Activated CD8-positive, alpha-beta memory T cell treated with anti-CD3 and anti-CD28 coated beads for 36 hours (primary cell): ENCODE measurements around the gene SLC9A9. TPM values are rescaled to one million over a fixed set of nuclear protein-coding genes. Genes with fewer than 3 reads are reported as not detected.

Experiments used
- CTCF ChIA-PET: fragments of 350-600 bp; sonication (Branson Sonifier 250); formaldehyde crosslinking; loops from one replicate; lab custom pipeline; 2021; ENCODE audit warnings: antibody characterized with exemption; lab: Charles Lee
- POLR2A ChIA-PET: fragments of 350-600 bp; sonication (Branson Sonifier 250); formaldehyde crosslinking; loops from one replicate; lab custom pipeline; 2021; ENCODE audit warnings: antibody characterized with exemption; lab: Charles Lee
- total RNA-seq, 2 experiments: library from RNA; stranded (reverse); gene quantifications; one replicate each; pipeline ENCODE4 v1.2.3, GENCODE V29; 2021

The SLC9A9 gene
- total RNA-seq, 2 experiments from 2014 or later = 1.0 TPM

DNA sequence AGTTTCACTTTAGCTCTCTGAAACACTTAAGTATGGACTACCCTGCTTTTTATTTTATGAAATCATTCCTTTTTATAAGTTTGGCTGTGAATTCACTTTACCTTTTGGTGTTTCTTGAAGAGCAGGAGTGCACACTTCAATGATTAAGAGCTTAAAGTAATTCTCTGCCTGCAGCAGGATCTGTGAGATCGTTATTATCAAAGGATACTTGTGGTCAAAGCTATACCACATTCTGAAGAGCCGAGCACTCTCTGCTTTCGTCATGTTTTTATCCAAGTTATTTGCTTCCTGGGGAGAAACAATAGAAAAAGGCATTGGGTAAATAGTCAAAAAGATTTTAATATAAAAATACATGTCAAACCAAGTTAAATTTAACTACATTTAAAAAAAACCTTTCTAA, 485.0 kb downstream of the SLC9A9 start:
- ChIA-PET CTCF (interaction anchor here (1.6 kb wide), 1 partner anchor 10 kb away, joined by 3 read pairs; no protein-coding TSS in a partner anchor), POLR2A (no interaction called here)

DNA sequence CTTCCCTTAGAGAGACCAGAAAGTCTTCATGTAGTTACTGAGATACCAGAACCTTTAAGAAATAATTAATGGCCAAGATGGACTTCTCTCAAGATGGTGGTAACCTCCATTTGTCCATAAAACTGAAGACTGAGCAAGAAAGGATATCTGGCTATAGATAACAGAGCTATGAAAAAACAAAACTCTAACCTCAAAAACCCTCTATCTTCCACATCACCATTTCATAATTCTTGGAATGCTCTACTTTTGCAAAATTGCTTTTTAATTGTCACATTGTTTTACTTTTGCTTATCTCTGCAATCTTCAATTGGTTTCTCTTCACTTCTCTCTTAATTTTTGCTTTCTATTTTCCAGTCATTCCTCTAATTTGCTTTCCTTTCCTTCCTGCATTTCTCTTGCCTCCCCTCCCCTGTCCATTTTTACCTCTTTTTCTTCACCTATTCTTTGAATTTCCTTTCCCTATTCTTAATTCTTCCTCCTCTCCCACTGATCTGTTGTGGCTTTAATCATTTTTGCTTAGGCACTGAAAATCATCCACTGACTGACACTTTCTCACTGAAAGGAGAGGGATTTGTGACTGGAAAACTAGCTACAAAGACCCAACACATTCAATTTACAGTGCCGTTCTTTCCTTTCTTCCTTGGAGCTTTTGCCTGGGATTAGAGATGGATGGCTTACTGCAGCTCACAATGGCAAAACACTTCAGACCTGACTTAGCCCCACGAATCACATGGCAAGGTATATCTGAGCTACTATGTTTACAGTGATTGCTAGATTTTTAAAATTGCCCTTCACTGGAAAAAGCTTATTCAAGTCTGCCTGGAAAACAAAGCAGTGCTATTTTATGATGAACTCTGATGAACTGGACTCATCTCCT, 485.9 kb downstream of the SLC9A9 start:
- CTCF ChIA-PET = interaction anchor here (1.6 kb wide), 1 partner anchor 9 kb away, joined by 3 read pairs; no protein-coding TSS in a partner anchor
- POLR2A ChIA-PET = no interaction called here

DNA sequence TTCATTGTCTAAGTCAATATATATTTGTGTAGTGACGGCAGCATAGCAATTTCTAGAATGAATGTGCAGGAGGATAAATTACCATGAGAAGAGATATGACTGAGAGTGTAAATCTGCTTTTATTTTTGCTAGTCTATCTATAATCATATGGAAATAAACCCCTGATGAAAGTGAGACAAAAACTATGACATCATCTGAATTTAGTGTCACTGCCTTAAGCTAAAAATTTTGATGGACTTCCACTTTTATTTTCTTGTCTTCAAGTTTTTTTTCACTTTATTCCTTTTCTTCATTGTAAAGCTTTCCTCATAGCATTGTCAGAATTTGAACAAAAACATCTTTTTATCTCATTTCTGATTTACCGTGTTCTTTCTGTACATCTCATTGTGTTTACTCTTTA, 486.7 kb downstream of the SLC9A9 start:
- POLR2A ChIA-PET = no interaction called here
- CTCF ChIA-PET = no interaction called here

DNA sequence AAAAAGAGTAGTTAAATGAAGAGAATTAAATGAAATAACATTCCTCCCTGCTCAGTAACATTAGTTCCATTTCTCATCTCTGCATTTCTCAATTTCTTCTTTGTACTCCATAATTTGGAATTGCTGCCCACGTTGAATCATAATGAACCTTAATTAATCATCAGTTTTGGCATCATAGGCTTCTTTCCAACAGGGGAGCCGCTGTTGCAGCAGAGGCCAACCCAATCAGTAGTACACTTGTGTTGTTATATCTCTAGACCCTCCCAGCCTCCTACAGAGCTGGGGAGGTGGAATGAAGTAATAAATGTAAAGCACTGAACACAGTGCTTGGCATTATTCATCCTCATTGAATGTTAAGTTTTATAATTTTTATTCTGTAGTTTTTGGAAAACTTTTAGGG, 488.0 kb downstream of the SLC9A9 start:
- POLR2A ChIA-PET = no interaction called here

DNA sequence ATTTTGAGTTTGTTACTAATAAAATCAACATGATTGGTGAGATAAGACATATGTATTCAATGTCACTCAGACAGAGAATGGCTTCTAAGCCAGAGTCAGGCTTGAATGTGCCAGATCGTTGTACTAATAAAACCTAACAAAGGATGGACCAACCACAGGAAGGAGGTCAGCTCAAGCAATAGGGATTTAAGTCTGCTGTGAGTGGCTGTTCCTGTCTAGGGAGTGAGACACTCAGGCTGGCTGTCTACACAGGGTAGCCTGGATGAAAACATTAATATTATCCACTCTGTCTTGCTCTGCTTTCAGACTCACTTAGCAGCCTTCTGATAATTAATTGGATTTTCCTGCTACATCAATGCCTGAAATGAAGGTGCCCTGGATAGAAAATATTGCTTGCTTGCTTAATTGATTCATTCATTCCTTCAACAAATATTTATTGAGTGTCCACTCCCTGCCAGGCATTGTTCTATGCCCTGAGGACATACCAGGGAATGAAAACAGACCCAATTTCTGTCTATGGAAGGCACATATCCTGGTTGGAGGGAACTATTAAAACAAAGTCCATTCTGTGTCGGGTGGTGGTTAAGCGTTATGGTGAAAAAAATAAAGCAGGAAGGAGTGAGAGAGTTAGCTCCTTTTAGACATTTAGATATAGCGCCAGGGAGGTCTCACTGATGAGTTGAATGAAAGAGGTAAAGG, 489.3 kb downstream of the SLC9A9 start:
- ChIA-PET CTCF (no interaction called here), POLR2A (no interaction called here)

More for the DNA sequence above, 488.0 kb downstream of the SLC9A9 start:
- CTCF ChIA-PET = no interaction called here

DNA sequence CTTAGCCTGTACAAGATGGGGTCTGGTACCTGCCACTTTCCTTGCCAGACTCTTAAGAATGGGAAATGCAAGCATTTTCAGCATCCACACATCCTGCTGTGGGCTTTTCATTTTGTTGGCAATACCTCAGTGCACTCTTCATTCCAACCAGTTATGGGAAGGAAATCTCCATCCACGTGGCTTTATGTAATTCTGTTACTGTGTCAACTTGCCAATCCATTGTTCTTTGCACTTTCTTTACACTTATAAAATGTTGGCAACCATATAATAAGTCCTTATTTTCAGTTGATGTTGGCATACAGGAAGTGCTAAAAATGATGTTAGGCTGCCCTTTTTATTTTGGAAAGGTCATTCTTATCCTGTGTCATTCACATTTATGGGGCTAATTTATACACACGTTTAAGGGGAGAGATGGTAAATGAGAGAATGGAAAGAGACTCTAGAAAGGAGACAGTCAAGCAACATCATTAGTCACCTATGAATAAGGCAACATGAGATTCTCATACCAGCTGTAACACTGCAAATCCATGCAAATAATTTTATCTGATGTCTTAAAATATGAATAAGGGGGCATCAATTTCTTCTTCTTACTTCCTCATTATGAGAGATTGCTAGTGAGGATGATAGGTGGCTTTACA, 490.0 kb downstream of the SLC9A9 start:
- CTCF ChIA-PET = no interaction called here
- POLR2A ChIA-PET = no interaction called here

DNA sequence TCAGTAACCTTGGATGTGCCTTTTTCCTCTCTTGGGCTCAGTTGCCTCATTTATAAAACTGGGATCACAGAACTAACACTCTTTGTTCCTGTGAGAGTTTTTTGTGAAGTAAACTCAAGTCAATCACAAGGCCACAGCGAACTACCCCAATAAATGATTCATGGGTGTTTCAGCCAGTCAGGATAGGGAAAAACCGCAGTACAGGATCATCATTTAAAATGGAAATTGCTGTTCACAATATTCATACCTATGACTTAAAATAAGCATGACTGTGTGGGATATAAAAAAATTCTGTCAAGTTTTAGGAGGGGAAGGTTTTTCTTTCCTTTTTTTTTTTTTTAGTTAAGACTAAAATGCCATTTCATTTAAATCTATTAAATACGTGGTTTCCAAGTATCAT, 490.6 kb downstream of the SLC9A9 start:
- ChIA-PET POLR2A (no interaction called here), CTCF (no interaction called here)

DNA sequence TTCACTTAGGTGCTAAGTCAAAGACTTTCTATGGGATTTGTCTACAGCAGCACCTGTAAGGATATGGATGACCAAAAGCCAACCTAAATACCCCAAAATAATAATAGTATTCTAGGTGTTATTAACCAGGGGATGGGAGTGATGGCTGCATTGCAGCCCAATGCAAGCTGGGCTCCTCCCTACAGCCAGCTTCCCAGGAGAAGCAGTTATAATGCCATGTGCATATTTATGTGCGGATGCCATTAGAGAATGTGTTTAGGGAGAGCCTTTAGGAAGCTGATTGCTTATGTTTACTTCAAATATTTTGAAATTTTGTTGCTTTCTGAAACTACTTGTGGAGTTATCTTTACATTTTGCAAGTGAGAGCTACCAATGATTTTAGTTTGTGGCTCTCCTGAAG, 491.4 kb downstream of the SLC9A9 start:
- ChIA-PET CTCF (no interaction called here), POLR2A (no interaction called here)

DNA sequence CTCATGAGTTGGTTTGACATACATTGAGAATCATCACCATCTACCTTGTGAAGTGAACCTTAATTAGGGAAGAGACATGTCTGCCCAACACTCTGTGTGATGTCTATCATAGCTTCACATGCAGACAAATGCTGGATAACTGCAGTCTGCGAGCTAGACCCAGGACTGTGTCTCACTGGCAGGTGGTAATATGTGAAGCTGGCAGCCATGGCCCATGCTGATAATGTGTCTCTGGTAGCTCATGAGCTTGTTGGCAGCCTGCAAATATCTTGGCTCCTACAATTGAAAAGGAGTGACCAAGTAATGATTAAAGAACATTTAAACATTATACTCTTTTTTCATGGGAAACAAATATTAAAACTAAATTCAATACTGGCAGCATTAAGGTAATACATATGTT, 493.9 kb downstream of the SLC9A9 start:
- ChIA-PET CTCF (interaction anchor here (1.5 kb wide), 1 partner anchor 9 kb away, joined by 3 read pairs; no protein-coding TSS in a partner anchor), POLR2A (interaction anchor here (0.5 kb wide), 1 partner anchor 264 kb away, joined by 4 read pairs; no protein-coding TSS in a partner anchor)

DNA sequence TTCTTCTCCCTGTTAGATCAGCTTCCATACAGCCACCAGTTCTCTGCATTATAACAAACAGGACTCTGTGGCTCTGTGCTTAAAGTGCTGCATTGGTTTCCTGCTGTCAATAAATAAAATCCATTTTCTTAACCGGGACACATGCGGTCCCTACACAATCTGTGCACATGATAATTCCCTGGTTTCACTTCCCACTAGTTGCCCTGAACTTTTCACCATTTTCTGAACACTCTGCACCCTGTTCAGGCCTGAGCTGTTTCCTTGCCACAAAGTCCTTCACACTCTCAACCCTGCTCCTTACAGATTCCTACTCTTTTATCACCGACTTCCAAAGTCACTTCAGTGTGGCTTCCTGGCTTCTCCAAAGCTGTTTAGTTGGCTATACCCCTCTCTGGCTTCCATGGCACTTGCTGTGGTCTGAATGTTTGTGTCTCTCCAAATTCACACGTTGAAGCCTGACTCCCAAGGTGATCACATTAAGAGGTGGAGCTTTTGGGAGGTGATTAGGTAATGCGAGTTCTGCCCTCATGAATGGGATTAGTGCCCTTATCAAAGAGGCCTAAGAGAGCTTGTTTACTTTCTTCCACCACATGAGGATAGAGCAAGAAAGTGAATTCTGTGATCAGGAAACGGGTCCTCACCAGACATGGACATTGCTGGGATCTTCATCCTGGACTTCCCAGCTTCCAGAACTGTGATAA, 495.3 kb downstream of the SLC9A9 start:
- ChIA-PET CTCF (interaction anchor here (0.7 to 1.5 kb wide), 3 partner anchors 10 to 232 kb away, joined by 3 read pairs; no protein-coding TSS in a partner anchor), POLR2A (no interaction called here)

DNA sequence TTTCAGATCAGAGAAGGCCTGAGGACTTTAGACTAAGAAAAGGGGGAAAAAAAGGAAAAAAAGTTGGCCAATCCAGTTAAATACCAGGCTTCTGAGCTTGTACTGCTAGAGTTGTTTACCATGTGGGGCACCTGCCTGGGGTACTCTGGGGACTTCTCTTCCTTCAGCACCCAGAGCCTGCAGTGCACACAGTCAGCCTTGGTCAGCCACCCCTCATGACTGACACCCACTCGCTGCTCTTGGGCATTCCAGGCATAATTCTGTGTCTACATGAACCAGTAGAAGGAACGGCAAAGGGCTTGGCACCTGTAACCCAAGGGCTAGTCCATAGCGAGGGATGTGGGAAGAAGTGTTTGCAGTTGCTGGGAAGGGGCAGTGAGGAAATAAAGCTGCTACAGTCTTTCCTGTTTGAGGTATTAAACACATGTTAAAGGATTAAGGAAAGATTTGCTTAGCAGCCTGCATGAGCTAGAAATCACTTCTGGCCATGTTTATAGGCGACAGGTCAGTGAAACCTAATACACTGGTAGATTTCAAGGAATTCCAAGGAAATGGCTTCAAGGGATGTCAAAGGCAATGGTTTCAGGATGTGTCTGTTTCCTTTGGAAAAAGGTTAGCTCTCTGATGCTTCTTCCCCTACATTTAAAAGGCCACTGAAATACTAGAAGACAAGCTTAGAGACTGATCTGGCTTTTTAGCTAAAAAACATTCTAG, 496.2 kb downstream of the SLC9A9 start:
- CTCF ChIA-PET = interaction anchor here (1.1 kb wide), 1 partner anchor 231 kb away, joined by 3 read pairs; no protein-coding TSS in a partner anchor
- POLR2A ChIA-PET = no interaction called here

DNA sequence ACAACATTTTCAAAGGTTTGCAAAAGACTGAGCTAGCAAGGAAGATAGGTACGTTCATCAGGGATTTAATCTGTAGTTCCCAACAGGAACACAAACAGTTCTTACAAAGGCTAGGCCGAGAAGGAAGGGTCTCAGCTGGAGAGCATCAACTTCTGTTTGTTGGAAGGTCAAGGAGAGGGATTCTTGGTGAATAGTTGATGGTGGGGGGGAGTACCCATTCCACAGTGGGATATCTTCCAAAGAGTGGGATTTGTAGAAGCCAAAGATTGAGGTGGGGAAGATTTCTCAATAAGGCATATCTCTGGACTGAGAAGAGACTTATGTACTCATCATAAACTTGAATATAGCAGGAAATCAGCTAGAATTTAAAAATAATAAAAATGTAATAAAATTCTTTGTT, 496.9 kb downstream of the SLC9A9 start:
- POLR2A ChIA-PET = no interaction called here
- CTCF ChIA-PET = no interaction called here

DNA sequence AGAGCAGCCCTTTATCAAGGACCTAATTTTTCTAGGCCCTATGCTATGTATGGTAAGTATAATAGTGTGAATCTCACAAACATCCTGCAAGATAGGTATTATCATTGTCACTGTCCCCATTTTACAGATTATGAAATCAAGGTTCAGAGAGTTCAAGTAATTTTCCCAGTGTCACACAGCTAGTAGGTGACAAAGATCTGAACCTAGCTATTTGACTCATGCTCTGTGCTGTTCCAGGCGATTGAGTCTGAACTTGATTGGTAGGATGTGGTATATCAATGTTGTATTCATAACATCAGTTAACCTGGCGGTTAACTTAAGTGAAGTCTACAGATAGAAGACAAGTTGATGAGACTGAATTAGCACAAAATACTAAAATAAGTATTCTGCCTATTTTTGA, 498.8 kb downstream of the SLC9A9 start:
- ChIA-PET POLR2A (no interaction called here), CTCF (no interaction called here)

DNA sequence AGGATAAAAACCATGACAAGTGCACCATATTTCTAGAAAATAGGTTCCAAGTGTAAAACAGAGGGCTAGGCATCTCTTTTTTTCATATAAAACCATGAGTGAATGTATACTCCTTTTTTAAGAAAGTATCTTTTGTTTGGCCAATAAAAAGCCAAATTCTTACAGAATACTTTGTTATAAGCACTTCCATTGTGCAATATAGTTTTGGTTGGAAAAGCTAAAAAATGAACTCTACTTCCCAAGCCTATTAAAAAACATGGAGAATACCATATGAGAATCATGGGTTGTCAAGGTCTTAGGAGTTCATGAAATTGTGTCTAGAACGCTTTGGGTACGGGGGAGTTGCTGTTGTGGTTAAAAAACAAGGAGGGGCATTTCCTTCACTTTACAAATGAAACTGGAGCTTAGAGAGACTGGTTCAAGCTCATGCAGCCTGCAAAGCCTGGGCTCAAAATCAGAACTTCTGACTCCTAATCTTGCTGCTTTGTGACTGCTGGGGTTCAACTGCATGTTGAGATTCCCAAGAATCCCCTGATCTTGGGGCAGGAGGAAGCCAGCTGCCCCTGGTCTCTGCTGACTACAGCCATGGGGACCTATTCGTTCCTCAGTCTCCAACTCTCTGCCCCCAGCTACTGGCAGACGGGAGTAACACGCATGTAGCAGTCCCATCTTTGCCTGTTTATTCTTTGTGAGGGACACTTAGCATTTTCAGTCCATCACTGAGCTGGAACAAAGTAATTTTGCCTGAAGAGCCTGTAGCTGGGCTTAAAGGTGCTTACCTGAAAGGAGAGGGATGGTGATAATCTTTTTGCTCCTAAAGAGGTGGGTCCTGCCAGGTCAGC, 499.6 kb downstream of the SLC9A9 start:
- ChIA-PET CTCF (no interaction called here), POLR2A (interaction anchor here (0.6 kb wide), 1 partner anchor 65 kb away, joined by 3 read pairs; no protein-coding TSS in a partner anchor)

DNA sequence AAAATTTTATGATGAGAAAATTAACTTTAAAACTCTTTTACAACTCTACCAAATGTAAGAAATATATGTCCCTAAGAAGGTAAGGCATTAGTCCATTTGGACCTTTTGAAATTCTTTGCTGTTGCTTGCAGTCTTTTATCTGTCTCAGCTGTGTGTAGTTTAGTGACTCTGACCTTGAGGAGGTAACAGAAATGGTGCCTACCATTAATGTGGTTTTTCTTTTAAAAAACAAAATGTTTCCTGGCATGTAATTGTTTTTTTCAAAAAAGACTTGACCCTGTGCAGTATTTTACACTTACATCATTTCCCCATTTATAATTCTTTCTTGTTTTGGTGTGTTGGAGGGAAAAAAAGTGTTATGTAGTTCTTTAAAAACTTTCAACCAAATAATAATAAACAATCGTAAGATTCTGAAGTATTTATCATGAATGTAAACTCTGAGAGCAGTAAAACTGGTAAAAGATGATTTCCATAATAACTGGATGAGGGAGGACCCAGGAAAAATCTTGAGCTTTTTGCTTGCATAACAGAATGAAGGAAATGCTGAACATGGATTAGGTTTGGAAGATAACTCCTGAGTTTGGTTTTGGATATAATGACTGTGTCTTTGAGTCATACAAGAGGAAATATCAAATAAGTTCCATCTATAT, 503.6 kb downstream of the SLC9A9 start:
- POLR2A ChIA-PET = no interaction called here
- CTCF ChIA-PET = no interaction called here

DNA sequence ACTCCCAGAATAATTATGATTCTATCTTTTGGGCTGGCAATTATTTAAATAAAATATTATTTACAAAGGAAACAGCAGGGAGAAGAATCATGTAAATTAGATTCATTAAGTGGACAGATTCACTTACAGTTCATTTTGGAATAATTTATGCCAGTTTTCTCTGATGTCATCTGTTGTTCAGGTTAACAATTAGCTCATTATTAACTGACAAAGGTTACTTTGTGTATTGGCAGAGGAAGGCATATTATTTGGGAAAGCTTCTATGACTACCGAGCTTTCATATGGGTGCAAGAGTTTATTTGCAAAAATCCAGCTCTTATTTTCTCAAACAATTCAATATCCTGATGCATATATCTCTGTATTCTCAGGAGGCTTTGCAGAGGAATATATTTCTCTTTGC, 504.3 kb downstream of the SLC9A9 start:
- ChIA-PET POLR2A (no interaction called here), CTCF (no interaction called here)

DNA sequence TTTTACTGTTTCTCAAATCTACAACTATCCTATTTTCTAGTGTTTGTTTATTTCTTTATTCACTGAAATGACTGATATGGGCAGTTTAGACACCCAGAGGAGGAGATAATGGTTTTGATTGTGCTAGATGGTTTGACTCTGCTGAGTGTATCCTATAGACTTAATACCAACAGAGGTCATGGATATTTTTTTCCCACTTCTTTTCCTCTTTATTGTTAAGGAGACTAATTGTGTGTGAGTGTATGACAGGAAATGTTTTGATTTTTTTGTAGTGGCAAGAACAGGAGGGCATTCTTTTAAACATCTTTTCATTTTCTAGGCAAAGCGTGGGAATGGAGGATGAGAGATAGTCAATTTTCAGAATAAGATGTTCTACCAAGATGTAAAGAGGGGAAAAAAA, 505.2 kb downstream of the SLC9A9 start:
- ChIA-PET POLR2A (no interaction called here), CTCF (no interaction called here)
